ENCODE results near the gene ARL6. TPM values are rescaled to one million over a fixed set of nuclear protein-coding genes. Genes with fewer than 3 reads are reported as not detected.

Gene ARL6
- polyA plus RNA-seq, 1 donor = 5.5 TPM

- no peaks in the 10 kb centered on the region for H3K4me1 ChIP-seq (ENCODE audit: control insufficient read depth, insufficient read depth, low read length)
- no peak overlapping the region for H3K4me3 ChIP-seq (ENCODE audit: low read length)
- DNase-seq = no peak
- no peaks in the 10 kb centered on the region for H3K36me3 ChIP-seq (ENCODE audit: control insufficient read depth, insufficient read depth, low read length)
- H3K9me3 ChIP-seq (ENCODE audit: control insufficient read depth, low read depth, low read length) = no peaks in the 10 kb centered on the region
- no peaks in the 10 kb centered on the region for H3K27me3 ChIP-seq (ENCODE audit: control insufficient read depth, insufficient read depth, low read length)
- H3K27ac ChIP-seq (ENCODE audit: low read length) = no peak overlapping the region
- no CpG with 5 or more reads among the region's 5 CpGs for WGBS (ENCODE audit: insufficient coverage, low lambda C conversion rate)
Observed at GRCh38 chr3:97835761-97836160, 71.2 kb downstream of the ARL6 start.

- H3K36me3 ChIP-seq (ENCODE audit: control insufficient read depth, insufficient read depth, low read length) = no peaks in the 10 kb centered on the region
- 80% methylated on average over 1 of the region's 3 CpGs for WGBS (ENCODE audit: insufficient coverage, low lambda C conversion rate)
- no peaks in the 10 kb centered on the region for H3K27me3 ChIP-seq (ENCODE audit: control insufficient read depth, insufficient read depth, low read length)
- no peaks in the 10 kb centered on the region for H3K9me3 ChIP-seq (ENCODE audit: control insufficient read depth, low read depth, low read length)
- DNase-seq = no peak
- H3K4me3 ChIP-seq (ENCODE audit: low read length) = no peak overlapping the region
- no peak overlapping the region for H3K27ac ChIP-seq (ENCODE audit: low read length)
- no peaks in the 10 kb centered on the region for H3K4me1 ChIP-seq (ENCODE audit: control insufficient read depth, insufficient read depth, low read length)
Observed at GRCh38 chr3:97838393-97838792, 73.8 kb downstream of the ARL6 start.

- Histone ChIP-seq H3K36me3 (ENCODE audit: control insufficient read depth, insufficient read depth, low read length) (no peaks in the 10 kb centered on the region), H3K4me1 (ENCODE audit: control insufficient read depth, insufficient read depth, low read length) (no peaks in the 10 kb centered on the region), H3K9me3 (ENCODE audit: control insufficient read depth, low read depth, low read length) (no peaks in the 10 kb centered on the region), H3K27me3 (ENCODE audit: control insufficient read depth, insufficient read depth, low read length) (no peaks in the 10 kb centered on the region), H3K4me3 (ENCODE audit: low read length) (no peak overlapping the region), H3K27ac (ENCODE audit: low read length) (no peak overlapping the region)
- WGBS (ENCODE audit: insufficient coverage, low lambda C conversion rate) = 82% methylated on average over 2 of the region's 2 CpGs
- no peak for DNase-seq
Observed at GRCh38 chr3:97839944-97840343, 75.4 kb downstream of the ARL6 start.

- Histone ChIP-seq H3K4me1 (ENCODE audit: control insufficient read depth, insufficient read depth, low read length) (no peaks in the 10 kb centered on the region), H3K27me3 (ENCODE audit: control insufficient read depth, insufficient read depth, low read length) (no peaks in the 10 kb centered on the region), H3K4me3 (ENCODE audit: low read length) (no peak overlapping the region), H3K9me3 (ENCODE audit: control insufficient read depth, low read depth, low read length) (no peaks in the 10 kb centered on the region), H3K27ac (ENCODE audit: low read length) (no peak overlapping the region), H3K36me3 (ENCODE audit: control insufficient read depth, insufficient read depth, low read length) (no peaks in the 10 kb centered on the region)
- no peak for DNase-seq
- WGBS (ENCODE audit: insufficient coverage, low lambda C conversion rate) = 100% methylated on average over 4 of the region's 8 CpGs
Observed at GRCh38 chr3:97841304-97841703, 76.7 kb downstream of the ARL6 start.

GRCh38 chr3:97841956-97842355 lies 77.4 kb downstream of the ARL6 start:
- Histone ChIP-seq H3K36me3 (ENCODE audit: control insufficient read depth, insufficient read depth, low read length) (peaks cover 2% of the 10 kb centered on the region), H3K27me3 (ENCODE audit: control insufficient read depth, insufficient read depth, low read length) (no peaks in the 10 kb centered on the region), H3K4me1 (ENCODE audit: control insufficient read depth, insufficient read depth, low read length) (no peaks in the 10 kb centered on the region), H3K4me3 (ENCODE audit: low read length) (no peak overlapping the region), H3K27ac (ENCODE audit: low read length) (no peak overlapping the region), H3K9me3 (ENCODE audit: control insufficient read depth, low read depth, low read length) (no peaks in the 10 kb centered on the region)
- 100% methylated on average over 2 of the region's 3 CpGs for WGBS (ENCODE audit: insufficient coverage, low lambda C conversion rate)
- DNase-seq = no peak

GRCh38 chr3:97848779-97849178 lies 84.2 kb downstream of the ARL6 start:
- no peak for DNase-seq
- H3K27me3 ChIP-seq (ENCODE audit: control insufficient read depth, insufficient read depth, low read length) = no peaks in the 10 kb centered on the region
- peaks cover 2% of the 10 kb centered on the region for H3K36me3 ChIP-seq (ENCODE audit: control insufficient read depth, insufficient read depth, low read length)
- WGBS (ENCODE audit: insufficient coverage, low lambda C conversion rate) = 80% methylated on average over 1 of the region's 3 CpGs
- H3K9me3 ChIP-seq (ENCODE audit: control insufficient read depth, low read depth, low read length) = no peaks in the 10 kb centered on the region
- H3K27ac ChIP-seq (ENCODE audit: low read length) = no peak overlapping the region
- H3K4me1 ChIP-seq (ENCODE audit: control insufficient read depth, insufficient read depth, low read length) = no peaks in the 10 kb centered on the region
- H3K4me3 ChIP-seq (ENCODE audit: low read length) = no peak overlapping the region

Other genes starting within 250 kb of the ARL6 start
- gene CRYBG3, start 57.3 kb downstream of the ARL6 start, polyA plus RNA-seq = 8.9 TPM
- gene RIOX2, start 207.7 kb downstream of the ARL6 start, polyA plus RNA-seq = 24.6 TPM